ENCODE data around the gene GLP1R.

The GLP1R gene

DNA sequence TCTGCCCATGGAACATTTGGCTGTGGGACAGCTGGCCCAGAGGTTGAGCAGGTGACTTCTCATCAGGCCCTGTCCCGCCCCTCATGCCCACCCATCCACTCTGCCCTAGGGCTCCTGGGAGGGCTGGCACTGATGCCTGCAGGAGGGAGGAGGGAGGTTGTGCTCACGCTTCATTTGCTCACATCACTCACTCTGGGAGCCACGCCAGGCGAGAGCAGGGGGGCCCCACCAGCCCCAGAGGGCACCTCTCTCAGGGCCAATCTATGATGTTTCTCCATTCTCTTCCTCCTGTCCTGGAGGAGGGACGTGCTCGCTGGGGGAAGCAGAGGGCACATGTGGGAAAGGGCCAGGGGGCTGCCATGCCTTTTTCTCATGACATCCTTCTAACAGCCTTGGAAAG, 10.9 kb upstream of the GLP1R start:
- H4K20me1 ChIP-seq (ENCODE audit: insufficient read depth, low read length): no peaks in the 10 kb centered on the region
- H3K4me3 ChIP-seq (ENCODE audit: low read depth, low read length, poor library complexity, severe bottlenecking): no peak overlapping the region
- H2AFZ ChIP-seq (ENCODE audit: low read length): no peak overlapping the region
- TF ChIP-seq, protein P1, sequence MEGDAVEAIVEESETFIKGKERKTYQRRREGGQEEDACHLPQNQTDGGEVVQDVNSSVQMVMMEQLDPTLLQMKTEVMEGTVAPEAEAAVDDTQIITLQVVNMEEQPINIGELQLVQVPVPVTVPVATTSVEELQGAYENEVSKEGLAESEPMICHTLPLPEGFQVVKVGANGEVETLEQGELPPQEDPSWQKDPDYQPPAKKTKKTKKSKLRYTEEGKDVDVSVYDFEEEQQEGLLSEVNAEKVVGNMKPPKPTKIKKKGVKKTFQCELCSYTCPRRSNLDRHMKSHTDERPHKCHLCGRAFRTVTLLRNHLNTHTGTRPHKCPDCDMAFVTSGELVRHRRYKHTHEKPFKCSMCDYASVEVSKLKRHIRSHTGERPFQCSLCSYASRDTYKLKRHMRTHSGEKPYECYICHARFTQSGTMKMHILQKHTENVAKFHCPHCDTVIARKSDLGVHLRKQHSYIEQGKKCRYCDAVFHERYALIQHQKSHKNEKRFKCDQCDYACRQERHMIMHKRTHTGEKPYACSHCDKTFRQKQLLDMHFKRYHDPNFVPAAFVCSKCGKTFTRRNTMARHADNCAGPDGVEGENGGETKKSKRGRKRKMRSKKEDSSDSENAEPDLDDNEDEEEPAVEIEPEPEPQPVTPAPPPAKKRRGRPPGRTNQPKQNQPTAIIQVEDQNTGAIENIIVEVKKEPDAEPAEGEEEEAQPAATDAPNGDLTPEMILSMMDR (IDR thresholded peaks at IDR 0.05; ENCODE audit: low read length): no peak
- TF ChIP-seq EZH2 (IDR thresholded peaks at IDR 0.05; ENCODE audit: borderline replicate concordance, low read length): no peak
- no peaks in the 10 kb centered on the region for H3K9me3 ChIP-seq (ENCODE audit: low read length)
- no peaks in the 10 kb centered on the region for H3K9me2 ChIP-seq (ENCODE audit: low read depth, low read length)
- H3K27me3 ChIP-seq (ENCODE audit: insufficient read depth, low read length): no peaks in the 10 kb centered on the region
- H3K79me2 ChIP-seq (ENCODE audit: insufficient read depth, low read length): no peaks in the 10 kb centered on the region
- no peaks in the 10 kb centered on the region for H3F3A ChIP-seq (ENCODE audit: insufficient read depth, low read length)
- no peaks in the 10 kb centered on the region for H3K36me3 ChIP-seq (ENCODE audit: insufficient read depth, low read length)
- H3K4me2 ChIP-seq (ENCODE audit: low read length): no peak overlapping the region
- no peak overlapping the region for H3K9ac ChIP-seq (ENCODE audit: low read length)
- H3K27ac ChIP-seq (ENCODE audit: low read depth, low read length, poor library complexity, severe bottlenecking): no peak overlapping the region
- no peaks in the 10 kb centered on the region for H3K4me1 ChIP-seq (ENCODE audit: insufficient read depth, low read length, severe bottlenecking)

DNA sequence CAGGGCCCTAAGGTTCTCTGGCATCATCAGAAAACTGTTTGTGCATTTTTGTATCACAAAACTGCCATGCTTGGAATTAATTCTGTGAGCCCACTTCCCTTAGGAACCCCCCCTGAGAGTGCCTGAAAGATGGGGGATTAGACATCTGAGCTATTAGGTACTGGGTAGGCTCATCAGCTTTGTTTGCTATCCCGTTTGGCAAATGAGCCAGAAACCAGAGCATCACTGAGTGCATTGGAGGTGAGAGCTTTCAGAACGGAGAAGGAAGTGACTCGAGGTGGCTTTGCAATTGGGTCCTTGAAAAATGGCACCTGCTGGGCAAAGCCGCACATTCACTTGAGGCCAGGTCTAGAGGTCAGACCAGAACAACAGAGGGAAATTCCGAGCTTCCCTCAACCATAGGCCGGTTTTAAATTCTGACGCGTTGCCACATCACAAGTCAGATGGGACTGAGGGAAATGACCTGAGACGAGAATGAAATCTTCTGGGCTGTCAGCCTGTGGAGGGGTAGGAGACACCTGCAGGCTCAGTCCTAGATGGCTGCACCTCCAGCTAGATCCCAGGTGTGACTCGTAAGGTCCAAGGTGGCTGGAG, 8.4 kb upstream of the GLP1R start:
- Histone ChIP-seq H3K27ac (ENCODE audit: low read depth, low read length, poor library complexity, severe bottlenecking) (no peak overlapping the region), H4K20me1 (ENCODE audit: insufficient read depth, low read length) (no peaks in the 10 kb centered on the region), H3K4me2 (ENCODE audit: low read length) (no peak overlapping the region), H3F3A (ENCODE audit: insufficient read depth, low read length) (no peaks in the 10 kb centered on the region), H2AFZ (ENCODE audit: low read length) (no peak overlapping the region), H3K36me3 (ENCODE audit: insufficient read depth, low read length) (no peaks in the 10 kb centered on the region), H3K9me3 (ENCODE audit: low read length) (no peaks in the 10 kb centered on the region), H3K4me3 (ENCODE audit: low read depth, low read length, poor library complexity, severe bottlenecking) (no peak overlapping the region), H3K9me2 (ENCODE audit: low read depth, low read length) (no peaks in the 10 kb centered on the region), H3K9ac (ENCODE audit: low read length) (no peak overlapping the region), H3K4me1 (ENCODE audit: insufficient read depth, low read length, severe bottlenecking) (no peaks in the 10 kb centered on the region), H3K27me3 (ENCODE audit: insufficient read depth, low read length) (no peaks in the 10 kb centered on the region), H3K79me2 (ENCODE audit: insufficient read depth, low read length) (no peaks in the 10 kb centered on the region)
- TF ChIP-seq, protein P1 (IDR thresholded peaks at IDR 0.05; ENCODE audit: low read length): no peak
- TF ChIP-seq EZH2 (IDR thresholded peaks at IDR 0.05; ENCODE audit: borderline replicate concordance, low read length): no peak

DNA sequence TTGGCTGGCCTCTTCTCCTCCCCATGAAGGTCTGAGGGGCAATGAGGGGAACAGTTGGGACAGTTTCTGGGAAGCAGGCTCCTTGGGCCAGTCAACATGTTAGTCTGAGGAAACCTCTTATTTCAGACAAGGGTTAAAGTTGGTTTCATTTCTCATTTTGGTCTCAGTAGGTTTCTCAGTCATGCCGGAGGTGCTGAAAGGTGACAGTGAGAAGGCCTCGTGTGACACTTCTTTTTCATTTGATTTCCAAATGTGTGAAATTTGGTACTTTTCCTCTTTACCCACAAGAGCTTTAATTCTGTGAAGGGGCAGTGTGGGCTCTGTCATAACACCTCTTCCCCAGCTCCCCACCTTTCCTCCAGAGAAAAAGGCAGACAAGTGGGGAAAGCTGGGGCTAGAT, 7.5 kb upstream of the GLP1R start:
- no peak overlapping the region for H3K4me3 ChIP-seq (ENCODE audit: low read depth, low read length, poor library complexity, severe bottlenecking)
- no peaks in the 10 kb centered on the region for H3K9me2 ChIP-seq (ENCODE audit: low read depth, low read length)
- H3K9ac ChIP-seq (ENCODE audit: low read length): no peak overlapping the region
- TF ChIP-seq, protein P1 (IDR thresholded peaks at IDR 0.05; ENCODE audit: low read length): no peak
- TF ChIP-seq EZH2 (IDR thresholded peaks at IDR 0.05; ENCODE audit: borderline replicate concordance, low read length): no peak
- no peak overlapping the region for H2AFZ ChIP-seq (ENCODE audit: low read length)
- no peak overlapping the region for H3K4me2 ChIP-seq (ENCODE audit: low read length)
- no peaks in the 10 kb centered on the region for H4K20me1 ChIP-seq (ENCODE audit: insufficient read depth, low read length)
- no peaks in the 10 kb centered on the region for H3K36me3 ChIP-seq (ENCODE audit: insufficient read depth, low read length)
- no peaks in the 10 kb centered on the region for H3K27me3 ChIP-seq (ENCODE audit: insufficient read depth, low read length)
- no peak overlapping the region for H3K27ac ChIP-seq (ENCODE audit: low read depth, low read length, poor library complexity, severe bottlenecking)
- H3K4me1 ChIP-seq (ENCODE audit: insufficient read depth, low read length, severe bottlenecking): no peaks in the 10 kb centered on the region
- no peaks in the 10 kb centered on the region for H3K9me3 ChIP-seq (ENCODE audit: low read length)
- H3K79me2 ChIP-seq (ENCODE audit: insufficient read depth, low read length): no peaks in the 10 kb centered on the region
- no peaks in the 10 kb centered on the region for H3F3A ChIP-seq (ENCODE audit: insufficient read depth, low read length)

Data from OCI-LY1 (cell line).